HepG2 (cell line): Measurements from ENCODE around the gene PIGC. TPM values are rescaled to one million over a fixed set of nuclear protein-coding genes. Genes with fewer than 3 reads are reported as not detected.

ENCODE experiments used
- ATAC-seq: fragments of 200-7000 bp; cut with Tn5 transposase; 3 replicates; pipeline ENCODE4 v1.9.1; 2020; ENCODE audit warnings: mild to moderate bottlenecking, moderate library complexity
- BruUV-seq: library from RNA; stranded (reverse); fragments of 400-500 nt; replicated peaks from 2 replicates; lab custom pipeline; 2021; lab: Mats Ljungman, UMichigan
- CTCF ChIA-PET: fragments of 300-600 bp; formaldehyde crosslinking; extraction: SDS; loops from one replicate; lab custom pipeline; 2021; ENCODE audit warnings: low total read pairs, inconsistent platforms, low intra/inter-chr PET ratio; lab: Yijun Ruan, JAX
- POLR2A ChIA-PET: fragments of 350-600 bp; sonication (Branson Sonifier 250); formaldehyde crosslinking; loops from one replicate; lab custom pipeline; 2020; ENCODE audit warnings: antibody characterized with exemption, inconsistent platforms; lab: Yijun Ruan, JAX
- DNase-seq: peaks from one replicate; pipeline ENCODE4 v3.0.0-alpha.2; 2015; ENCODE audit warnings: low spot score
- FAIRE-seq: peaks from 3 replicates; lab custom pipeline; 2011; peaks lifted over from hg19 to GRCh38; lab: Jason Lieb, UNC
- H2AFZ ChIP-seq: one replicate; pipeline ENCODE4 v1.6.1; 2011; ENCODE audit warnings: low read length, inconsistent platforms
- H3K27ac ChIP-seq: fragments of 300-600 bp; 3 replicates; pipeline ENCODE4 v1.8.0; 2011; ENCODE audit warnings: mixed run types, mild to moderate bottlenecking, mixed read lengths, low read length, inconsistent platforms; ENCODE audit not compliant: insufficient read depth; ENCODE audit errors: extremely low read length
- H3K27me3 ChIP-seq, 2 experiments: fragments of 200-600 bp in 1 of 2; 2 replicates in 1 of 2; 3 replicates in 1 of 2; pipeline versions ENCODE4 v1.6.0 to v1.8.0; 2011; ENCODE audit warnings: low read length in 2 of 2, mild to moderate bottlenecking in 2 of 2, moderate library complexity in 2 of 2, inconsistent platforms in 1 of 2; ENCODE audit not compliant: insufficient read depth in 2 of 2, control insufficient read depth in 1 of 2
- H3K36me3 ChIP-seq, 2 experiments: fragments of 200-600 bp in 1 of 2; replicated peaks in 1 of 2; 2 replicates in 1 of 2; 3 replicates in 1 of 2; pipeline versions ENCODE4 v1.5.1 to v1.8.0; 2011; ENCODE audit warnings: low read length in 2 of 2, inconsistent platforms in 1 of 2; ENCODE audit not compliant: insufficient read depth in 2 of 2, control insufficient read depth in 1 of 2
- H3K4me1 ChIP-seq: 2 replicates; pipeline ENCODE4 v1.5.1; 2012; ENCODE audit warnings: low read length, inconsistent platforms; ENCODE audit not compliant: insufficient read depth
- H3K4me2 ChIP-seq: 2 replicates; pipeline ENCODE4 v1.6.0; 2011; ENCODE audit warnings: low read depth, low read length, inconsistent platforms
- H3K4me3 ChIP-seq, 3 experiments: fragments of 200-600 bp in 1 of 3; sonication (generic), shearing (Covaris generic) in 1 of 3; replicated peaks in 1 of 3; 2 replicates each; pipeline ENCODE4 v1.5.1; 2011 to 2016; ENCODE audit warnings: low read length in 3 of 3, inconsistent platforms in 2 of 3, low read depth in 2 of 3, mild to moderate bottlenecking in 2 of 3, control low read depth in 1 of 3, mixed read lengths in 1 of 3; ENCODE audit not compliant: insufficient read depth in 1 of 3
- H3K79me2 ChIP-seq: one replicate; pipeline ENCODE4 v1.6.1; 2011; ENCODE audit warnings: low read length, inconsistent platforms; ENCODE audit not compliant: insufficient read depth
- H3K9ac ChIP-seq: 2 replicates; pipeline ENCODE4 v1.6.0; 2011; ENCODE audit warnings: mild to moderate bottlenecking, low read depth, low read length, inconsistent platforms; ENCODE audit not compliant: insufficient read depth
- H3K9me3 ChIP-seq: 2 replicates; pipeline ENCODE4 v1.5.1; 2012; ENCODE audit warnings: mild to moderate bottlenecking, low read length
- H4K20me1 ChIP-seq: 2 replicates; pipeline ENCODE4 v1.6.0; 2011; ENCODE audit warnings: inconsistent platforms, mild to moderate bottlenecking, low read length, moderate library complexity; ENCODE audit not compliant: insufficient read depth
- ATF7-NPFF ChIP-seq: sonication (generic); formaldehyde crosslinking; IDR thresholded peaks from 2 replicates; pipeline ENCODE4 v1.8.1; 2023; ENCODE audit warnings: mild to moderate bottlenecking, low read depth, missing genetic modification reagents, moderate library complexity
- HNRNPLL ChIP-seq: fragments of 200-400 bp; formaldehyde crosslinking; IDR thresholded peaks from 2 replicates; pipeline ENCODE4 v1.6.1; 2017; ENCODE audit warnings: mild to moderate bottlenecking, low read depth, low read length; ENCODE audit not compliant: poor library complexity, severe bottlenecking
- MAFG ChIP-seq: sonication (generic); formaldehyde crosslinking; IDR thresholded peaks from 2 replicates; pipeline ENCODE4 v1.5.1; 2020; ENCODE audit warnings: mild to moderate bottlenecking, missing genetic modification reagents
- MEF2D ChIP-seq: sonication (generic); formaldehyde crosslinking; IDR thresholded peaks from 2 replicates; pipeline ENCODE4 v1.5.1; 2020; ENCODE audit warnings: mild to moderate bottlenecking, missing genetic modification reagents
- MTERF4 ChIP-seq: sonication (generic); formaldehyde crosslinking; IDR thresholded peaks from 2 replicates; pipeline ENCODE4 v1.8.0; 2023; ENCODE audit warnings: mild to moderate bottlenecking, missing genetic modification reagents
- MXI1 ChIP-seq: IDR thresholded peaks from 3 replicates; pipeline ENCODE4 v1.6.1; 2012; ENCODE audit warnings: low read depth, low read length, inconsistent platforms, borderline replicate concordance
- NFYC ChIP-seq: IDR thresholded peaks from 2 replicates; pipeline ENCODE4 v1.6.1; 2016; ENCODE audit warnings: missing genetic modification reagents, missing compliant biosample characterization
- PAXIP1 ChIP-seq: sonication (generic); formaldehyde crosslinking; conservative IDR thresholded peaks from 2 replicates; pipeline ENCODE4 v1.4.0; 2020; ENCODE audit warnings: mild to moderate bottlenecking, missing genetic modification reagents, moderate library complexity
- PREB ChIP-seq: sonication (generic); formaldehyde crosslinking; IDR thresholded peaks from 2 replicates; pipeline ENCODE4 v1.4.0; 2020; ENCODE audit warnings: missing genetic modification reagents
- SCMH1 ChIP-seq: sonication (generic); formaldehyde crosslinking; IDR thresholded peaks from 2 replicates; pipeline ENCODE4 v1.9.0; 2021; ENCODE audit warnings: missing genetic modification reagents, mild to moderate bottlenecking, borderline replicate concordance
- SMARCC2 ChIP-seq: fragments of 450-650 bp; IDR thresholded peaks from 2 replicates; pipeline ENCODE4 v1.6.1; 2017; ENCODE audit warnings: antibody characterized with exemption, mild to moderate bottlenecking
- SP2 ChIP-seq: sonication (generic); formaldehyde crosslinking; IDR thresholded peaks from 2 replicates; pipeline ENCODE4 v1.5.1; 2020; ENCODE audit warnings: mild to moderate bottlenecking, missing genetic modification reagents
- TBP ChIP-seq: sonication (generic); formaldehyde crosslinking; IDR thresholded peaks from 2 replicates; pipeline ENCODE4 v1.5.0; 2020; ENCODE audit warnings: missing genetic modification reagents
- ZNF564 ChIP-seq: sonication (generic); formaldehyde crosslinking; IDR thresholded peaks from 2 replicates; pipeline ENCODE4 v1.8.1; 2023; ENCODE audit warnings: mild to moderate bottlenecking, missing genetic modification reagents
- ZNF577 ChIP-seq: sonication (generic); formaldehyde crosslinking; IDR thresholded peaks from 2 replicates; pipeline ENCODE4 v1.4.0; 2020; ENCODE audit warnings: mild to moderate bottlenecking, low read depth, missing genetic modification reagents, borderline replicate concordance
- ZNF841 ChIP-seq: sonication (generic); formaldehyde crosslinking; IDR thresholded peaks from 2 replicates; pipeline ENCODE4 v1.8.1; 2023; ENCODE audit warnings: missing genetic modification reagents, borderline replicate concordance
- ZSCAN29 ChIP-seq: sonication (generic); formaldehyde crosslinking; conservative IDR thresholded peaks from 2 replicates; pipeline ENCODE4 v1.4.0; 2020; ENCODE audit warnings: mild to moderate bottlenecking, missing genetic modification reagents
- WGBS: methylation state at CpG from one replicate; pipeline ENCODE4 v1.1.6; 2017; ENCODE audit warnings: low lambda C conversion rate; 5-methylcytosine and 5-hydroxymethylcytosine counted together
- in situ Hi-C: cut with HindIII; loops from 2 replicates; pipeline ENCODE4 v1.10.0; 2017; ENCODE audit warnings: low pct_unique_long_range_greater_than_20kb; ENCODE audit not compliant: extremely low pct_ligation_motif_present
- intact Hi-C: fragments of 100-400 bp; cut with micrococcal nuclease; formaldehyde crosslinking; loops from one replicate; pipeline ENCODE4 v1.10.0; 2022; ENCODE audit not compliant: unreplicated experiment
- polyA plus RNA-seq, 8 experiments: library from polyadenylated mRNA; depleted of rRNA in 3 of 8; stranded (reverse) in 7 of 8; unstranded in 1 of 8; fragments of >200 nt; fragmentation: Illumina TruSeq in 4 of 8; extraction: Trizol in 4 of 8; gene quantifications; 2 replicates each; pipeline versions ENCODE4 v1.2.1 to v1.2.3, GENCODE V29; 2011 to 2016; ENCODE audit warnings: low read depth in 4 of 8, missing spikeins in 1 of 8, mixed read lengths in 1 of 8; ENCODE audit not compliant: insufficient read depth in 1 of 8
- total RNA-seq, 5 experiments: library from RNA; depleted of rRNA; stranded (reverse); fragments of >200 nt; fragmentation: Illumina TruSeq; extraction: Trizol; gene quantifications; 2 replicates each; pipeline ENCODE4 v1.2.3, GENCODE V29; 2016; ENCODE audit warnings: low read depth in 1 of 5
- TF ChIP-seq, protein P1 (sequence below): sonication (generic); formaldehyde crosslinking; IDR thresholded peaks from 2 replicates; pipeline ENCODE4 v1.5.0; 2020; ENCODE audit warnings: missing genetic modification reagents
- TF ChIP-seq, protein P2 (sequence below): sonication (generic); formaldehyde crosslinking; conservative IDR thresholded peaks from 2 replicates; pipeline ENCODE4 v1.4.0; 2020; ENCODE audit warnings: missing genetic modification reagents

Gene PIGC
- total and polyA plus RNA-seq, 2 of the 13 experiments (the other 11 are each of a cell fraction or from before 2014, with no cell fraction given), result 26.7 to 29.5 TPM

GRCh38 chr1:172398193-172398592, 45.7 kb downstream of the PIGC start:
- Histone ChIP-seq H3K4me1 (peaks cover 24% of the 10 kb centered on the region), H3K27ac (no peak overlapping the region), H3K4me3 (no peak overlapping the region), H3K36me3 (no peaks in the 10 kb centered on the region), H2AFZ (no peak overlapping the region), H3K27me3 (no peaks in the 10 kb centered on the region; a peak in 1 of 5 replicates)
- 89% methylated on average over 2 of the region's 2 CpGs for WGBS
- DNase-seq, result no peak
- no TSS peak for BruUV-seq
- TF ChIP-seq MXI1 (no peak), ZSCAN29 (CRISPR knock-in tag) (no peak), SMARCC2 (no peak), PAXIP1 (CRISPR knock-in tag) (no peak), ATF7-NPFF (CRISPR knock-in tag) (no peak), MAFG (CRISPR knock-in tag) (no peak), MTERF4 (no peak), ZNF577 (CRISPR knock-in tag) (no peak), TBP (CRISPR knock-in tag) (no peak), ZNF841 (CRISPR knock-in tag) (no peak), MEF2D (no peak), SCMH1 (CRISPR knock-in tag) (no peak), ZNF564 (CRISPR knock-in tag) (no peak), NFYC (CRISPR knock-in tag) (no peak), HNRNPLL (no peak), PREB (CRISPR knock-in tag) (no peak), SP2 (CRISPR knock-in tag) (no peak)
- TF ChIP-seq, protein P1, sequence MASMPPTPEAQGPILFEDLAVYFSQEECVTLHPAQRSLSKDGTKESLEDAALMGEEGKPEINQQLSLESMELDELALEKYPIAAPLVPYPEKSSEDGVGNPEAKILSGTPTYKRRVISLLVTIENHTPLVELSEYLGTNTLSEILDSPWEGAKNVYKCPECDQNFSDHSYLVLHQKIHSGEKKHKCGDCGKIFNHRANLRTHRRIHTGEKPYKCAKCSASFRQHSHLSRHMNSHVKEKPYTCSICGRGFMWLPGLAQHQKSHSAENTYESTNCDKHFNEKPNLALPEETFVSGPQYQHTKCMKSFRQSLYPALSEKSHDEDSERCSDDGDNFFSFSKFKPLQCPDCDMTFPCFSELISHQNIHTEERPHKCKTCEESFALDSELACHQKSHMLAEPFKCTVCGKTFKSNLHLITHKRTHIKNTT (CRISPR knock-in tag), result no peak
- TF ChIP-seq, protein P2, sequence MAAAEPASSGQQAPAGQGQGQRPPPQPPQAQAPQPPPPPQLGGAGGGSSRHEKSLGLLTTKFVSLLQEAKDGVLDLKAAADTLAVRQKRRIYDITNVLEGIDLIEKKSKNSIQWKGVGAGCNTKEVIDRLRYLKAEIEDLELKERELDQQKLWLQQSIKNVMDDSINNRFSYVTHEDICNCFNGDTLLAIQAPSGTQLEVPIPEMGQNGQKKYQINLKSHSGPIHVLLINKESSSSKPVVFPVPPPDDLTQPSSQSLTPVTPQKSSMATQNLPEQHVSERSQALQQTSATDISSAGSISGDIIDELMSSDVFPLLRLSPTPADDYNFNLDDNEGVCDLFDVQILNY, result no peak
- TF ChIP-seq, all 625 proteins: peak for 0
- FAIRE-seq (no peak), ATAC-seq (no peak)
- in situ Hi-C loops, result loop anchor here (10.0 kb wide), 1 partner anchor 393 kb away; no protein-coding TSS in a partner anchor
- H3K9me3 ChIP-seq, result no peaks in the 10 kb centered on the region
- H3K9ac ChIP-seq, result no peak overlapping the region
- intact Hi-C loops, result loop anchor here (2.0 to 5.0 kb wide), 2 partner anchors 131 to 597 kb away; no protein-coding TSS in a partner anchor
- ChIA-PET POLR2A (no interaction called here), CTCF (no interaction called here)
- no peaks in the 10 kb centered on the region for H3K79me2 ChIP-seq
- H4K20me1 ChIP-seq, result no peaks in the 10 kb centered on the region
- no peak overlapping the region for H3K4me2 ChIP-seq
